GM08714 (cell line): ENCODE measurements around the gene ERN1.
A peak's percentile ranks its signal among the peaks of the same experiment; 100 is the strongest.

ENCODE experiments used
- H3K4me3 ChIP-seq: fragments of 200-500 bp; sonication (Bioruptor generic); 2 replicates; pipeline ENCODE4 v1.5.1; 2014; ENCODE audit warnings: mild to moderate bottlenecking, low read length, inconsistent platforms
- ZNF274 ChIP-seq: IDR thresholded peaks from 2 replicates; pipeline ENCODE4 v1.6.1; 2012; ENCODE audit warnings: mild to moderate bottlenecking, low read depth, low read length

Gene ERN1

DNA sequence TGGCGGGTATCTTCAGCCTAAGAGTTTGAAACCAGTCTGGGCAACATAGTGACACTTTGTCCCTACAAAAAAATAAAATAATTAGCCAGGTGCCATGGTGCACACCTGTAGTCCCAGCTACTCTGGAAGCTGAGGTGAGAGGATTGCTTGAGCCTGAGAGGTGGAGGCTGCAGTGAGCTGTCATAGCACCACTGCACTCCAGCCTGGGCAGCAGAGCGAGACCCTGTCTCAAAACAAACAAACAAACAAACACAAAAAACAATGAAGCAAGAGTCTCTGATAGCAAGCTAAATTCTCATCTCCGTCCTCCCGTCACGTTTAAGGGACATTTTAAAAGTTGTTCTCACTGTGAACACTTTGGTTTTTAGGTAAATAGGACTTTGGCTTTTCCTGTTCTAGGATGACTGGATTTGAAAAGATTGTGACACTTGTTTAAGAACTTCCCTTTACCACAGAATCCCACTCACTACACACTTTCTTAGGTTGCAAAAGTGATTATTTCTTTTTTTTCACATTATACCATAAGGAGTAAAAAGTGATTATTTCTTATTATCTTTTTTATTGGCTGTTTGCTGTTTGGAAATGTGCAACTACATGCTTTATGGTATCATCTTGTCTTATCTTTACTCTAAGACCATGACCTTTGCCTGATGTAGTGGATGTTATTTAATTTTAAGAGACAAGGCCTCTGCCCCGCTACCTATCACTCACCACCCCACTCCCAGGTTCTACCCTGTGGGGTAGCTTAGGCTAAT, 4.4 kb upstream of the ERN1 start:
- no peak overlapping the region for H3K4me3 ChIP-seq
- TF ChIP-seq ZNF274, result no peak

DNA sequence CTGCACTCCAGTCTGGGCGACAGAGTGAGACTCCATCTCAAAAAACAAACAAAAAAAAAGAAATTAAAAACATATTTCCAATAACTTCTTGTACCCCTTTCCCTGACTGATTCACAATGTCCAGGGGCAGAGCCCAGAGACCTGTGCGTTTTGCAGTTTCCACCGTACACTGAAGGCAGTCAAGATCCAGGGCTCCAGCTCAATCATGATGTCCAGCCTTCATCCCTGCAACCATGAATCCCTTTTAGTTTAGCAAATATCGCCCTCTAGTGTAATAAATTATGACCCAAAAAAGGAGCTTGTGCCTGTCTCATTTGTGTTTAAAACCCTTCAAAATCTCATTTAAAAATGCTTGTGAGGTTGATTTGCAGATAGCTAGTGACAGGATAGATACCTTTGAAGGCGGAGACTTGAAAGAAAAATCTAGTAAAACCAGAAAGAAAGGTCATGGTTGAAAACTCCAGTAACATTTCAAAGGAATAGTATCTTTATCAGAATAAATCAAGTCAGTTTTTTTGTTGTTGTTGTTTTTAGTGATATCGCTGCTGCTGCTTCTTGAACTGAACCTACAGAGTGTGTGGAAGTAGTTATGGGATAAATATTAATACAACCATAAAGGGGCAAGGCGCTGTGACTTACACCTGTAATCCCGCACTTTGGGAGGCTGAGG, 3.7 kb upstream of the ERN1 start:
- TF ChIP-seq ZNF274, result no peak
- H3K4me3 ChIP-seq, result no peak overlapping the region

DNA sequence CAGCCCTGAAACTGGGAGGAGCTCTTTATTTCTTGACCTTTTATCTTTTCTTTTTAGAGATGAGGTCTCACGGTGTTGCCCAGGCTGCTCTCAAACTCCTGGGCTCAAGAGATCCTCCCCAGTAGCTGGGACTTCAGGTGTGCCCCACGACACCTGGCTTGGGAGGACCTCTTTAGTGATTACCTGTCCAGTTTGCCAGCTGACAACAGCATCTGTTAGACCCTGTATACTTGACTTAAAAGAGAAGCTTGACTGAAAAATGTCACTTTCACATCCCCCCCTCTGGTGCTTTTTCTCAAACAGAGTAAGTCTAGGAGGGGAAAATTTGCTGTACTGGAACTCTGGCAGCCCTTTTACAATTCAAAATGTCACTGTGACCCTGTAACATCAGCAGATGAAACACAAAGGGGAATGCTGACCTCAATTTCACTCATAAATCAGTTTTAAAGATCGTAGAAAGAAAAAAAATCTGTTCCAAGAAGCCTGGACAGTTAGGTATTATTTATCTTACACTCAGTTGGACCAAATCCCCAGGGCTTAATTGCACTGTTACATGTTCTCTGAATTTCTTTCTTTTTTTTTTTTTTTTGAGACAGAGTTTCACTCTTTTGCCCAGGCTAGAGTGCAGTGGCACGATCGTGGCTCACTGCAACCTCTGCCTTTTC, 1.8 kb upstream of the ERN1 start:
- no peak for TF ChIP-seq ZNF274

DNA sequence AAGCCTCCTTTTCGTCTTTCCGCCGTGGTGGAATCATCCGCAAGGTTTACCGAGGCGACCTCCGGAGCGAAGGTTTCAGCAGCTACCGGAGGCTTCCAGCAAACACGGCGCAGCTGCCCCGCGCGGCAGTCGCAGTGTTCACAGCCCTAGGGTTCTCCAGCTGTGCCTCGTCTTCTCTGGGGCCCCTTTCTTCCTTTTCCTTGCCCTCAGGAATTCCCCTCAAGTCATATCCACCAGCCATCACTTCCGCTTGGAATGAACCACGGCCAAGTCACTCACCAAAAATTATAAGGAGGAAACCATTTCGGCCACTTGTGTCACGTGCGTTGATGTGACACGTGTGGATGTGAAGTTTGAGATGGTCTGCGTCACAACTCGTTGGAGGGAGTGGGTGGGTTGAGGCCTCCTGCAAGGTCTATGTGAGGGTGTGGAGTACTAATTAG, 636 bp upstream of the ERN1 start:
- TF ChIP-seq ZNF274, result no peak
- peak overlapping the region; percentile 35; the same call in 1 of the 2 replicates for H3K4me3 ChIP-seq

More for the DNA sequence above, 1.8 kb upstream of the ERN1 start:
- no peak overlapping the region for H3K4me3 ChIP-seq

- no peak for TF ChIP-seq ZNF274
- peak overlapping the region; percentile 87 for H3K4me3 ChIP-seq
Measured at GRCh38 chr17:64129515-64129764, 504 bp downstream of the ERN1 start.

DNA sequence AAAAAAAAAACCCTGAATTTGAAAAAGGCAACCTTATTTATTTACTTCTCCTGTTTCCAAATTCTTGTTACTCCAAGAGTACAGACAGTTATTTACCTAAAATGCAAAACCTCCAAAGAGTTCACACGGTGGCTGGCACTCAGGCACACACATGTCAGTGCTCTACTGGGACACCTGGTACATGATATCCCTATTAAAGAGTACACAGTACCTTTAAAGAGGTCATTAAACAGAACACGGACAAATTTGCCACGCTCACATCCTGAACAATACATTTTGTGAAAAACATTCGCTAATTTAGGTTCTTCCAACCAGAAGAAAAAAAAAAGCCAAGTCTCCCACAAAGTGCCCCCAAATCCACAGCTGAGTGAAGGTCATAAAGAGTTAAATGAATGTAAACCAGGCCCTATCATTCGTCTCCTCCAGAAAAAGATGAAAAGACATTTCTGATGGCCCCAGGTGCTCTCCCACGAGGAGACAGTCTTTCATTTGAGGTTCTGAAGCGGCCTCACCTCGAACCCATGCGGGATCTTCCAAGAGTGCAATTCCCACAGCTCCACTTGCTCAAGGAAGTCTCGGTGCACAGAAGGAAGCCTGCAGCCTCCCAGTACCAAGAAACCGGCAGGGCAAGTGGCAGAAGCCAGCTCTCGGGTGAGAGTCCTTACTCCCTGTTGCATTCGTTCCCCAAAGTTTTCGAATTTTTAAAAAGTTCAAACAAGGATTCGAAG, 993 bp downstream of the ERN1 start:
- peak overlapping the region; percentile 87 for H3K4me3 ChIP-seq
- no peak for TF ChIP-seq ZNF274

- no peak for TF ChIP-seq ZNF274
- H3K4me3 ChIP-seq, result no peak overlapping the region
Measured at GRCh38 chr17:64126918-64127317, 3.0 kb downstream of the ERN1 start.

- H3K4me3 ChIP-seq, result no peak overlapping the region
Measured at GRCh38 chr17:64125937-64126336, 4.0 kb downstream of the ERN1 start.

GRCh38 chr17:64124609-64125008, 5.3 kb downstream of the ERN1 start:
- TF ChIP-seq ZNF274, result no peak
- H3K4me3 ChIP-seq, result no peak overlapping the region

More at GRCh38 chr17:64125937-64126336, 4.0 kb downstream of the ERN1 start:
- no peak for TF ChIP-seq ZNF274

DNA sequence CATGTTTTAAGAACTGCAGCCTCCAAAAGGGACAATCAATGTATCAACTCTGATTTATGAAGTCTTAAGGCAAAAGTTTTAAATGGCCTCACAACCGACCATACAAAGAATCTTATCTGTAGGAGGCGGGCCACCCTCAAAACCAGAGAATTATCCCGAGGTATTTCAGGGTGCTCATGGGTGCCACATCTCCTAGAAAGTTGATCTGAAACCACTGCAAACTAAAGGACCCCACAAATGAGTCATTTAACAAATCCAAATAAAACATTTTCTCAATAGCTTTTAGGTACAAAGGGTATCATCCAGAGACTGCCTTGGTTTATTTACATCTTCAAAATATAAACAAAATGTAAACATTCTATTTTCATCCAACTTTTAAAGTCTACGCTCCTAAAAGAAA, 6.8 kb downstream of the ERN1 start:
- no peak for TF ChIP-seq ZNF274
- no peak overlapping the region for H3K4me3 ChIP-seq

- H3K4me3 ChIP-seq, result peak overlapping the region; percentile 23; the same call in 1 of the 2 replicates
Measured at GRCh38 chr17:64120972-64121786, 8.8 kb downstream of the ERN1 start.

DNA sequence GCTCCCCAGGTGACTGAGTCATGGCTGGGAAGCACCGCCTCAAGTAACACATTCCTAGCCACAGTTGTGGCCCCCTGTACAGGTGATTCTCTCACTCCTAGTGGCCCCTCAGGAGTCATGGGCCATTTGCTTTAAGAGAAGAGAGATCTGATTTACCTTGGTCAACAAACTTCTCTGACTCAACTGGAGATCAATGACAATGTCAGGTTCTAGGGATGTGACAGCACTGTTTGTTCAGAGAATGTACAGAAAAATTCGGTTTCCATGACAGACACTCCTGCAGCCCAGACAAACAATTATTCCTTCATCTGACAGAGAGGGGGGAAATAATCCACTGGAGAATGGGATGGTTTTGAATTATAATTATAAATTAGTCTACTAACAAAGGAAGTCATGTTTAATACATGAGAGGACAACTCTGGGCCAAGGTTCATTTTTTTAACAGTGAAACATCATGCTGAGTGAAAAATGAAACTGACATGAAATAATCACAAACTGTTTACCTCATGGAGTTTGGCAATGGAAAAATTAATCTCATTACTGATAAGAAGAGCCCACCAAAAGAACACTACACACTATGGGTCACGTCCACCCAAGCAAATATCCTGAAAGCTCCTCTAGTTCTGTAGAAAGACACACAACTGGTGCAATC, 9.7 kb downstream of the ERN1 start:
- TF ChIP-seq ZNF274, result no peak
- H3K4me3 ChIP-seq, result no peak overlapping the region
